Retina (tissue), 1 donor: ENCODE data around the gene MMP14.
"Not testable (repeated sequence)": the region's sequence is repeated elsewhere in the genome, so short reads cannot be mapped to it uniquely, and the experiment has no call there.

Experiments used
- DNase-seq: peaks from one replicate; pipeline ENCODE4 v3.0.0-alpha.2; 2016

MMP14 gene

DNA sequence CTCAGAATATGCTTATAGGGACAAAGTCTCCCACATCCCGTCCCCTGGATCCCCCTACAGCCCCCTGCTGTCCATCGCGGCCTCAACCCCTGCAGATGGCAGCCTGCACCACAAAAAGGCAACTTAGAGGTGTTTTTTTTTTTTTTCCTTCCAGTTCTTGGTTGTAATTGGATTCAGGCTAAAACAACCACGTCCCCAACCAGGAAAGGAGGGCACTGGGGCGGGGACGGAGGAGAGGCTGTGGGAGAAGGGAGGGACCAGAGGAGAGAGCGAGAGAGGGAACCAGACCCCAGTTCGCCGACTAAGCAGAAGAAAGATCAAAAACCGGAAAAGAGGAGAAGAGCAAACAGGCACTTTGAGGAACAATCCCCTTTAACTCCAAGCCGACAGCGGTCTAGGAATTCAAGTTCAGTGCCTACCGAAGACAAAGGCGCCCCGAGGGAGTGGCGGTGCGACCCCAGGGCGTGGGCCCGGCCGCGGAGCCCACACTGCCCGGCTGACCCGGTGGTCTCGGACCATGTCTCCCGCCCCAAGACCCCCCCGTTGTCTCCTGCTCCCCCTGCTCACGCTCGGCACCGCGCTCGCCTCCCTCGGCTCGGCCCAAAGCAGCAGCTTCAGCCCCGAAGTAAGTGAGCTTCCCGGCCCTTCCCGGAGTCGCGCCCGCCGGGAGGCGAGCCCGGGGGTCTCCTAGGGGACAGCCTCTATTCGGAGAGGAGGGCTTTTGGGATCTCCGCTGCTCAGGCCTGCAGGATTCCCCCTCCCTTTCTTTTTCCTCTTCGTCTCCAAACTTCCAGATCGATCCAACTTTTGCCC lies at the start of gene MMP14:
Gene MMP14 (plus strand): TSS at position 285 of the 813 bp plus-strand sequence. CDS start 233 bp downstream, at position 518.
- DNase-seq, result peak; percentile 78

DNA sequence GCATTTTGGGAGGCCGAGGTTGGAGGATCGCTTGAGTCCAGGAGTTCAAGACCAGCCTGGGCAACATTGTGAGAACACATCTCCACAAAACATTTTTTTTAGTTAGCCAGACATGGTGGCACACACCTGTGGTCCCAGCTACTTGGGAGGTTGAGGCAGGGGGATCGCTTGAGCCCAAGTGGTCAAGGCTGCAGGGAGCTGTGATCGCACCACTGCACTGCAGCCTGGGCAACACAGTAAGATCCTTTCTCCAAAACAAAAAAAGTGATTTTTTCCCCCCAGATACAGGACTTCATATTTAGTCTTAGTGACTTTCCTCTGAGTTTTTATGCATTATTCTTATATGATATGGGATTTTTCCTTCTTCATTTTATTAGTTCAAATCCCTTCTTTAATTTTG lies 49.7 kb upstream of the MMP14 start:
- no peak for DNase-seq

DNA sequence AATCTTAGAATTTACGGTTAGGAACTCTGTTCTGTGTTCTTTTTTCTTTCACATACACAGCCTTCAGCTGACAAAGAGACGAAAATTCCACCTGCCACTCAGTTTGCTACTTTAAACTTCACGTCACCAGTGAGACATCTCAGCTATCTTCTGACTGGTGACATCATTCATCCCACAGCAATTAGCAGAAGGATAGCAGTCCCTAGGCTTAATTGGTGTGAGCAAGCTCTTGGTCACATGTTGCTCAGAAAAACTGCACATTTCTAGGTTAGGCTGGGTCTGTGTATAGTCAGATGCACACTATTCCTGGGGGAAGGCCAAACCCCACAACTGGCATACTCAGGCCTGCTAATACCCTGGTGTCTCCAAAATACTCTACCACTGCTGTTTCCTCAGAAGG lies 45.1 kb upstream of the MMP14 start:
- DNase-seq, result no peak

DNA sequence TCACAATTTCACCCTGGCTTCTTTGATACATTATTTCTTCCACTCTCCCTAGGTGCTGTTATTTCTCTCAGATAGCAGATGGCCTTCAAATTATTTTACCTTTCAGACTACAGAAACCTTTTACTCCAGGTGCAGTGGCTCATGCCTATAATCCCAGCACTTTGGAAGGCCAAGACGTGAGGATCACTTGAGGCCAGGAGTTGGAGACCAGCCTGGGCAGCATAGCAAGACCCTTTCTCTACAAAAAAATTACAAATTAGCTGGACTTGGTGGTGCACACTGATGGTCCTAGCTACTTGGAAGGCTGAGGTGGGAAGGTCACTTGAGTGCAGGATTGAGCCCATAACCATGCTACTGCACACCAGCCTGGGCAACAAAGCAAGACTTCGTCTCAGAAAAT lies 44.2 kb upstream of the MMP14 start:
- DNase-seq, result no peak

DNA sequence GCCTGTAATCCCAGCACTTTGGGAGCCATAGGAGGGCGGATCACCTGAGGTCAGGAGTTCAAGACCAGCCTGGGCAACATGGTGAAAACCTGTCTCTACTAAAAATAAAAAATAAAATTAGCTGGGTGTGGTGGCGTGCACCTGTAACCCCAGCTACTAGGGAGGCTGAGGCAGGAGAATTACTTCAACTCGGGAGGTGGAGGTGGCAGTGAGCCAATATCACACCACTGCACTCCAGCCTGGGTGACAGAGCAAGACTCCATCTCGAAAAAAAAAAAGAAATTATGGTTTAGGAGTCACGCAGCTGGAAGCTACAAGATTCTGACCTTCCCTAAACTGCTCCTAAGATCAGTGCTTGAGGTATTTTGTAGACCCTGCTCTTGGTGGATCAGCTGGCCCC lies 42.8 kb upstream of the MMP14 start:
- not testable (repeated sequence) for DNase-seq

DNA sequence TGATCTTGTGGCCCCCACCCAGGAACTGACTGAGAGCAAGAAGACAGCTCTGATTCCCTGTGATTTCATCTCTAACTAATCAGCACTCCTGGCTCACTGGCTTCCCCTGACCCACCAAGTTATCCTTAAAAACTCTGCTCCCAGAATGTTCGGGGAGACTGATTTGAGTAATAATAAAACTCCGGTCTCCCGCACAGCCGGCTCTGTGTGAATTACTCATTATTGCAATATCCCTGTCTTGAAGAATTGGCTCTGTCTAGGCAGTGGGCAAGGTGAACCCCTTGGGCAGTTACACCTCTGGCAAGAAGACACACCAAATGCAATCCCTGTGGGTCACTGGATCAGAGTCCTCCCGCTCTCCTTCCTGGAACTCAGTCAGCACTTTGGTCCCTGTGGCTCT lies 42.4 kb upstream of the MMP14 start:
- DNase-seq, result no peak

DNA sequence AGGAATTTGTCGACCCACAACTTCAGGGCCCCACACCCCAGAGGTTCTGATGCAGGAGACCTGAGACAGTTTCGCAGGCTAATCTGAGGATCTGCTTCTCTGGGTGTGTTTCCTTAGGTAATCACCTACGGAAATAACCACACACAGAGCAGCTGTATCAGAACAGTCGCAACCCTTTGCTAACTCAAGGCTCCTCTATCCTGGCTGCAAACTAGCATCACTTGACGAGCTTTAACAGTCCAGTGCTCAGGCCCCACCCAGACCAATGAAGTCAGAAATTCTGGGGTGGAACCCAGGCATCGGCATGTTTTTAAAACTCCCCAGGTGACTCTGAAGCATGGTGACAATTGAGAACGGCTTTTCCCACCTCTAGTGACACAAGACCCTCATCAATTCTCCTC lies 41.8 kb upstream of the MMP14 start:
- no peak for DNase-seq

DNA sequence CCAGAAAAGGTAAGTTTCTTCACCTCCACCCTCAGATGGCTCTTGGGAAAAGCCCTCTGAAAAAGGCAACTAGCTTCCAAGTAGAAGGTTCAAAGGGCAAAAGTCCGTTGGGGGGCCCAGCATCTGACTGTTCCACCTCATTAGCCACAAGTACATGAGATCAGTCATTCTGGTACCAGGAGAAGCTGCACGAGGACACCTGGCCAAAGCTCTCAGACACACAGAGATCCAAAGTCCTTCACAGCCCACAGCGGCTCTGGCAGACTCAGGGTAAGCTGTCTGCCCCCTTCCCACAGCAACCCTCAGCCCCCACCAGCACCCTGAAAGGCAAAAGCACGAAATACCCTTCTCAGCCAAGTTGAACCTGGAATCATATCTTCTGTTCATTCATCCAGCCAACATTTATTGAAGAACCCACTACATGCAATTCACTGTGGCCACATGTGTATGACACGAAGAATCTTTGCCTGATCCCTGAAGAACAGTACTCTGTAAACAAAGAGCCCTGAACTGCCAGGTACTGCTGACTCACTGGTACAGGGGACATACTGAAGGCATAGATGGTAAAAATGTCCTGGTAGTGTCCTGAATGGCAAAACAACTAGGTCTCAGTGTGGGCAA lies 40.2 kb upstream of the MMP14 start:
- DNase-seq, result no peak

DNA sequence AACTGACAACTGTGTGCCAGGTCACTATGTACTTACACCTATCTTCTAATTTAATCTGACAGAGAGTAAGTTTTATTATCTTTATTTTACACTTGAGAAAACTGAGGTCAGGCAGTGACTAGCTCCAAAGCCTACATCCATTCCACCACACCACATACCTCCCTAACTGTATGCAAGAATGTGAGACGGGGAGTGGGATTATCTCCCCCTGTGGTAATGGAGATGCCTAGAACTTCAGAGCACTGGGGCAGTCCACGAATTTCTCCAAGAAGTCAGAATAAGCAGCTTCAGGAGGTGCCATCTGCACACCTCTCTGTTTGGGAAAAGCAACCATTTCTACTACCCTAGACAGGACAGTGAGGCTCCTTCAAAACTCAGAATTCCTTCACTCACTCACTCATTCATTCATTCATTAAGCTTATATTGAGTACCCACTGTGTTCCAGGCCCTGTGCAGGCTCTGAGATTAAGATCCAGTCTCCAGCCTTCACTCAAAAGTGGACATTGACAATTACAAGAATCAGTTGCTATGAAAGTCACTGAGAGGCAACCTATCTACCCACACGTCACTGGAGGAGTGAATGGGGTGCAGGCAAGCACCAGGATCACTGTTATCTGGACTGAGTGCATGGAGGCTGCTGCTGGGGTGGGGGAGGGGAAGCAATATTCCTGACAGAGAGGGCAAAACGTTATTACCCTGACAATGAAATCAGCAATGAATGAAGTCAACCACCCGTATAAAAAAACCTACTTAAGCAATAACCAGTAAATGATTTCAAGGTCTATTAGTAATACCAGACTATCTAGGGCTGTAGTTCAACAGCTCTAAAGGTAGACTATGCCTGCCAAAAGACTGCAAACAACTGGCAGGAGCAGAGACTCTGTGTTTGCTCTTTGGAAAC lies 39.1 kb upstream of the MMP14 start:
- no peak for DNase-seq

DNA sequence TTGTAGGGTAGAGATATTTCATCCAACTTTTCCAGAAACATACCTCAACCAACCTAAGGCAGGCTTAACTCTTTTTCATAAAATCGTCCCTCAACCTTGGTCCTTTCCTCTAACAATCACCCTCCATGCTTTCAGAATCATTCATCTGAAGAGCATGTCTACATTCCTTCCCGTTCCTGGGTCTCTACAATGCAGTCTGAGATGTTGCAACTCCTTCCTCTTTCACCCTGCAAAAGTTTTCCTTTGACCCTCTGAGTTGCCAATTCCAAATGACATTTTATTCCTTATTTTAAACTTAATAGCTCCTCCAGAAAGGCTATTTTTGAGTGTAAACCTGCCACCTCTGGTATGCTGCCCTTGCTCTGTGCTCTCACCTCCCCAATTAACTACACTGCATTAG lies 37.9 kb upstream of the MMP14 start:
- DNase-seq, result no peak

DNA sequence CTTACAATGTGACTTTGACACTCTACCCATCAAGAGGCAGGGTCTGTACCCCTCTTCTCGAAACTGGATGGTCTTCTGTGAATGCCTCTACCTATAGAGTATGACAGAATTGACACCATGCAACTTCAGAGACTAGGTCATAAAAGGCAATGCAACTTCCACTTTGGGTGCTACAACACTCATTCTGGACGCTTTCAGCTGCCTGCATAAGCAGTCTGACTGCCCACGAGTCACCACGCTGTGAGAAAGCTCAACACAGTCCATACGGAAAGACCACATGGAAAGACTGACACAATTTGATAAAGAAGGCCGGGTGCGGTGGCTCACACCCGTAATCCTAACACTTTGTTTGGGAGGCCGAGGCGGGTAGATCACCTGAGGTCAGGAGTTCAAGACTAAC lies 36.0 kb upstream of the MMP14 start:
- DNase-seq, result no peak

DNA sequence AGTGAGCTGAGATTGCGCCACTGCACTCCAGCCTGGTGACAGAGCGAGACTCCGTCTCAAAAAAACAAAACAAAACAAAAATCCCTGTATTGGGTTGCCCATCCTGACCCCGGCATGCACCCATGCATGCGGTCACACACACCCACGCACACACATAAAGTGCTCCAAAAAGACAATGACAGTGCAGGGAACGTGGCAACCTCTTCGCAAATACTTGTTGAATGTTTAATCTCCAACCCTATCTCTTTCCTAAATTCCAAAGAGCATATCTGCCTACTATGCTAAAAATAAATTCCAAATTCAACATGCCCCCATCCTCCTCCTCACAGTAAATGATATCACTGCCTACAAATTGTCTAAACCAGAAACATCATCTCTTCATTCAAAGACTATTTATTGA lies 34.7 kb upstream of the MMP14 start:
- no peak for DNase-seq

DNA sequence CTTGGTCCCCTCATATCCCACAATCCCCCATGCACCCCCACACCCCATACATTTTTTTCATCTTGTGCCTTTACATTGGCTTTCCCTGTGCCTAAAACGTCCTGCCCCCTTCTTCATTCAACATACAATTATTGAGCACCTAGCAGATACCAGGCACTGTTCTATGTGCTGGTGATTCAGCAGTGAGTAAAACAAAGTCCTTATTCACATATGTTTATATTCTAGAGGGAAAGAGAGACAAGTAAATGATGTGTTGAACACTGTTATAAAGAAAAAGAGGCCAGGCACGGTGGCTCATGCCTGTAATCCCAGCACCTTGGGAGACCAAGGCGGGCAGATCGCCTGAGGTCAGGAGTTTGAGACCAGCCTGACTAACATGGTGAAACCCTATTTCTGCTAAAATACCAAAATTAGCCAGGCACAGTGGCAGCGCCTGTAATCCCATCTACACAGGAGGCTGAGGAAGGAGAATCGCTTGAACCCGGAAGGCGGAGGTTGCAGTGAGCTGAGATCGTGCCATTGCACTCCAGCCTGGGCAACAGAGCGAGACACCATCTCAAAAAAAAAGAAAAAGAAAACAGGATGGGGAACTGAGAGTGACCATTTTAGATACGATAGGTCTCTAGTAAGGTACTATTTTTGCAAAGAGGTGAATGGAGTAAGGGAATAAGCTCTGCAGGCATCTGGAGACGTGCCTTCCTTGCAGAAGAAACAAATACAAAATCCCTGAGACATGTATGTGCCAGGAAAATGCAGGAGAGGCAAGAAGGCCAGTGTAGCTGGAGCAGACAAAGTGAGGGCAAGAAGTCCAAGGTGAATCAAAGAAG lies 33.3 kb upstream of the MMP14 start:
- DNase-seq, result no peak

DNA sequence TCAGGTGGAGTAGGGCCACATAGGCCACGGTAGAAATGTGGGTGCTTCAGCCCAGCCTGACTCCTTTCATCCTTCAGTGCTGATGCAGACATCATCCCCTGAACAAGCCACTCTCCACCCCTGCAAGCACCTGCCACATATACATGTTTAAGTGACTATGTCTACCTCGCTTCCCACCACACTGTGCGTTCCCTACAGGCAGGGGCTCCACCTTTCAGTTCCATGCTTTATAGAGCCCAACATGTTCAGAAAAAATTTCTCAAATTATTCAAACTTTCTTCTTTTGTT lies 32.8 kb upstream of the MMP14 start:
- no peak for DNase-seq

DNA sequence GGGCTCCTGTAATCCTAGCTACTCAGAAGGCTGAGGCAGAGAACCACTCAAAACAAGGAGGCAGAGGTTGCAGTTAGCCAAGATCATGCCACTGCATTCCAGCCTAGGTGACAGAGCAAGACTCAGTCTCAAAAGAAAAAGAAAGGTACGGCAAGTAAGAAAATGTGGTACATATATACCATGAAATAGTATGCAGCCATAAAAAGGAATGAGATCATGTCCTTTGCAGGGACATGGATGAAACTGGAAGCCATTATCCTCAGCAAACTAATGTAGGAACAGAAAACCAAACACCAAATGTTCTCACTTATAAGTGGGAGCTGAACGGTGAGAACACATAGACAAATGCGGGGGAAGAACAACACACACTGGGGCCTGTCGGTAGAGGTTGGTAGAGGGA lies 31.1 kb upstream of the MMP14 start:
- not testable (repeated sequence) for DNase-seq

DNA sequence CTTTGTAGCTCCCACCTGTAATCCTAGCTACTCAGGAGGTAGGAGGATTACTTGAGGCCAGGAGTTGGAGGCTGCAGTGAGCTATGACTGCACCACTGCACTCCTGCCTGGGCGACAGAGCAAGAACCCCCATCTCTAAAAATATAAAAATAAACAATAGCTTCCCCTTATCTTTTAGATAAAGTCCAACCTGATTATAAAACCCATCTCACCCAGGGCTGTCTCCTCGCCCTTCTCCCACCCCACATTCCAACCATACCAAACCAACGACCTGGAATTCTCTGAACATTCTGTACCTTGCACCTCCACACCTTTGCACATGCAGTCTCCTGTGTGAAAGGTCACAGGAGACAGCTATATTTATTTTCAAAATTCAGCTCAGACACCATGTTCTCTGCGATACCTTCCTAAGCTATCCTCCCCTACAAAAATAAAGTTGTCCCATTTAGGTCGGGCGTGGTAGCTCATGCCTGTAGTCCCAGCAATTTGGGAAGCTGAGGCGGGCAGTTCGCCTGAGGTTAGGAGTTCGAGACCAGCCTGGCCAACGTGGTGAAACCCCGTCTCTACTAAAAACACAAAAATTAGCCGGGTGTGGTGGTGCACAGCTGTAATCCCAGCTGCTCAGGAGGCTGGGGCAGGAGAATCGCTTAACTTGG lies 28.8 kb upstream of the MMP14 start:
- no peak for DNase-seq

DNA sequence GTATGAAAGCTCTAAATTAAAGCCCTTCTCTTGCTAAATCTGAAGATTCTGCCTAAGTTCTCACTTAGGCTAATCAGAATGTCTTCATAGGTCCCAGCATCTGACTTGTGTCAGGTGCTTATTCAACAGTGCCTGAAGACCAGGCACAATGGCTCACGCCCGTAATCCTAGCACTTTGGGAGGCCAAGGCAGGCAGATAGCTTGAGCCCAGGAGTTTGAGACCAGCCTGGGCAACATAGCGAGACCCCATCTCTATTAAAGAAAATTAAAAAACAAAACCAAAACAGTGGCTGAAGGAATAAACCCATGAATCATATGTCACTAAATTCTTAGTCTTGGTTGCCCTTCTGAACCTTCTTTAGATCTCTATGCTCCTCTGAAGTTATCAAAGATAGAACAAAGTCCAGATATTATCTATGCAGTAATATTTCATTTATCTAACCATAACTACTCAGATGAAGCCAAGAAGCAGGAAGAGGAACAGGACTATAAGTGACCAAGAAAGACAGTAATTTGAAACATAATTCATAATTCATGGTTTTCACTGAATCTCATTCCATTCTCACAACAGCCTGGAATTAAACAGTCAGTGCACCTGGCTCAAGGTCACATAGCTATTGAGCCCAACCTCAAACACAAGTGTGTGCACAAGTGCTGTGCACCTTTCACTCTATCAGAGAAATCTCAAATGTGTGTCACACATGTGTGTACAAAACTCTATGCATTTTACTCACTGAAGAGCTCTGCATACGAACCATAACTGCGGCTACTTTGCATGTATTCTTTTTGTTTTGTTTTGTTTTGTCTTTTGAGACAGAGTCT lies 27.8 kb upstream of the MMP14 start:
- no peak for DNase-seq

DNA sequence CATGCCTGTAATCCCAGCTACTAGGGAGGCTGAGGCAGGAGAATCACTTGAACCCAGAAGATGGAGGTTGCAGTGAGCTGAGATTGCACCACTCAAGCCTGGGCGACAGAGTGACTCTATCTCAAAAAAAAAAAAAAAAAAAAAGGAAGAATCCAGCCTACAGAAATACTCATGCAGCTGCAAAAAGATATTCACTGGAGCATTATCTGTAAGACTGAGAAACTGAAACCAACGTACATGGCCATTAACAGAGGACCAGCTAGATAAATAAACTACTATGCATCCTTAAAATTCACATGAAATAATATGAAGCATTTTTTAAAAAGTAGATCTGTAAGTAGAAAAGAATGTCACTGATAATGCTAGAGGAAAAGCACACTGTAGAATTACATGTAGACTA lies 24.7 kb upstream of the MMP14 start:
- no peak for DNase-seq

DNA sequence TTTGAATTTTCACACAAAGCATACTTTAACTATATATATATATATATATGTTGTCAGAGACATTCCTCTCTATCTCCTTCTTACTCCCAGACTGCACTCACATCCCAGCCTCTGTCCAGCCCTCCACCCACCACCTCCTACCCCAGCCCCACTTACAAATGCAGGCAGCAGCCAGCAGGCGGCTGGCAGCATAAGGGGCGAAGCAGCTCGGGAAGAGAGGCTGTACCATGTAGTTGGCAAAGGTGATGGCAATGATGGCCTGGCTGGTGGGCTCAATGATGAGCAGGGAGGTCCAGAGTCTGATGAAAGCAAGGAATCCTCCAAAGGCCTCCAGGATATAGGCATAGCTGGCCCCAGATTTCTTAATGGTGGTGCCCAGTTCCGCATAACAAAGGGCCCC lies 23.6 kb upstream of the MMP14 start:
- DNase-seq, result no peak

DNA sequence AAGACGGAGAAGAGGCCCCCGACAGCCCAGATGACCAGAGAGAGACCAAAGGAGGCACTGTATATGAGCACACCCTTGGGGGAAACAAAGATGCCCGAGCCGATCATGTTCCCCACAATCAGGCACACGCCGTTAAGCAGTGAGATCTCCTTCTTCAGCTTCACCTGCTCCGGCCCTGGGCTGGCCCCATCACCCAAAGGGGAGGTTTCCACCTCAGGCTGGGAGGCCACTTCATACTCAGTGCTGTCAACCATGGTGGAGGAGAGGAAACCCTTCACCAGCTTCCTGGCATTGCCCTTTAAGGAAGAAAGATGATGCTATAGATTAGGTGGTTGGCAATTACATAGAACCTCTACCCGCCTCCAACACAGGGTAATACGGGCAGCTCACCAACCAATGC lies 23.2 kb upstream of the MMP14 start:
- no peak for DNase-seq

DNA sequence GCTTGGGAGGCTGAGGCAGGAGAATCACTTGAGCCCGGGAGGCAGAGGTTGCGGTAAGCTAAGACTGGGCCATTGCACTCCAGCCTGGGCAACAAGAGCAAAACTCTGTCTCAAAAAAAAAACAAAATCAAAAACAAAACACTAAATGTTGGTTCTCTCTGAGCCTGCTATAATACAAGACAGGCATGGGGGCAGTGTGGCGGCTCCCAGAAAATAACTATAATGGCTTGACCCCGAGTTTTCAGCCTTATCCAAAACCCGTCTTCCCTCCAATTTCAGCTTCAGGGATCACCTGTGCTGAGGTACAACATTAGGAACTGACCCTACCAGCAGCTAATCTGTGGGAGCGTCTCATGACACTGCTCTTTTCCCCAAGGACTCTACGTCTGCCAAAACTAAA lies 22.0 kb upstream of the MMP14 start:
- DNase-seq, result no peak
